ENCODE data around the gene ARNT2. TPM values are rescaled to one million over a fixed set of nuclear protein-coding genes. Genes with fewer than 3 reads are reported as not detected.

Gene ARNT2
- total RNA-seq, 1 donor from 2014 or later, result 6.4 TPM

GRCh38 chr15:80434926-80435720 lies 30.9 kb downstream of the ARNT2 start:
- Histone ChIP-seq H3K27ac (no peak overlapping the region), H3K4me3 (no peak overlapping the region), H3K36me3 (no peaks in the 10 kb centered on the region), H3K27me3 (no peaks in the 10 kb centered on the region), H3K4me1 (no peaks in the 10 kb centered on the region), H3K9me3 (no peaks in the 10 kb centered on the region)
- DNase-seq (ENCODE audit: low spot score in 2 of 2), result no peak
- intact Hi-C loops (cut with DNase I), result no loop called here
- no peak for TF ChIP-seq CTCF (IDR thresholded peaks at IDR 0.05)

- Histone ChIP-seq H3K9me3 (no peaks in the 10 kb centered on the region), H3K36me3 (no peaks in the 10 kb centered on the region), H3K27me3 (no peaks in the 10 kb centered on the region), H3K4me1 (no peaks in the 10 kb centered on the region), H3K27ac (no peak overlapping the region), H3K4me3 (no peak overlapping the region)
- no peak for TF ChIP-seq CTCF (IDR thresholded peaks at IDR 0.05)
- no peak for DNase-seq (ENCODE audit: low spot score in 2 of 2)
- intact Hi-C loops (cut with DNase I), result no loop called here
These were observed 32.5 kb downstream of the ARNT2 start for GRCh38 chr15:80436511-80437307.

- Histone ChIP-seq H3K9me3 (no peaks in the 10 kb centered on the region), H3K4me1 (no peaks in the 10 kb centered on the region), H3K27me3 (no peaks in the 10 kb centered on the region), H3K4me3 (no peak overlapping the region), H3K36me3 (no peaks in the 10 kb centered on the region), H3K27ac (no peak overlapping the region)
- DNase-seq (ENCODE audit: low spot score in 2 of 2), result no peak
- intact Hi-C loops (cut with DNase I), result no loop called here
- no peak for TF ChIP-seq CTCF (IDR thresholded peaks at IDR 0.05)
These were observed 33.2 kb downstream of the ARNT2 start for GRCh38 chr15:80437334-80437891.

DNA sequence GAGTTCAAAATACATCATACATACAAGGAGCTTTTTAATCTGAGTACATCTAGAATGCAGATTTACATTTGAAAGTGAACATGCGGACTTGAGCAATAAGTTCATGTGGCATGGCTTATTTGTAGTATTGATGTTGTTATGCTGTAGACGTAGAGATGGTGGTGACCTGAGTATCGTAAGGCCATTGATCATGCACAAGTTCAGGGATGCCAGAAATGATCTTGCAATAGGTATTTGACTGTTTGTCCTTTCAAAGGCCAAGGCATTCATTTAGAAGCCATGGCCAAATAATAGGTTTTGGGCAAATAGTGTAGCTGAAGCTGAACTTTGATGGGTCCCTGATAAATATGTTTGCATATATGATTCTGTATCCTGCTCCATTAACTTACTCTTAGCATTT lies 35.0 kb downstream of the ARNT2 start:
- intact Hi-C loops (cut with DNase I), result no loop called here
- H3K27ac ChIP-seq, result no peak overlapping the region
- H3K27me3 ChIP-seq, result no peaks in the 10 kb centered on the region
- H3K4me1 ChIP-seq, result no peaks in the 10 kb centered on the region
- DNase-seq (ENCODE audit: low spot score in 2 of 2), result no peak
- H3K36me3 ChIP-seq, result no peaks in the 10 kb centered on the region
- no peaks in the 10 kb centered on the region for H3K9me3 ChIP-seq
- no peak overlapping the region for H3K4me3 ChIP-seq
- no peak for TF ChIP-seq CTCF (IDR thresholded peaks at IDR 0.05)

- no peak overlapping the region for H3K4me3 ChIP-seq
- intact Hi-C loops (cut with DNase I), result no loop called here
These were observed 35.8 kb downstream of the ARNT2 start for GRCh38 chr15:80440024-80440423.

More at GRCh38 chr15:80440024-80440423, 35.8 kb downstream of the ARNT2 start:
- Histone ChIP-seq H3K36me3 (no peaks in the 10 kb centered on the region), H3K4me1 (no peaks in the 10 kb centered on the region), H3K27me3 (no peaks in the 10 kb centered on the region), H3K9me3 (no peaks in the 10 kb centered on the region), H3K27ac (no peak overlapping the region)
- no peak for DNase-seq (ENCODE audit: low spot score in 2 of 2)
- TF ChIP-seq CTCF (IDR thresholded peaks at IDR 0.05), result no peak
